GM23248 (cell line): ENCODE data around the gene NISCH.

Experiments used
- EZH2 ChIP-seq: fragments of 200-600 bp; sonication (generic); IDR thresholded peaks from 2 replicates; pipeline ENCODE4 v1.6.1; 2018; ENCODE audit warnings: antibody characterized with exemption, mild to moderate bottlenecking; ENCODE audit not compliant: insufficient read depth, poor library complexity, severe bottlenecking
- EZH2phosphoT487 ChIP-seq: fragments of 200-600 bp; sonication (generic); IDR thresholded peaks from 2 replicates; pipeline ENCODE4 v1.6.1; 2018; ENCODE audit warnings: antibody characterized with exemption, moderate library complexity, mild to moderate bottlenecking, low read depth; ENCODE audit not compliant: insufficient read depth

GRCh38 chr3:52507359-52507758, 52.0 kb downstream of the NISCH start:
- no peak for TF ChIP-seq EZH2phosphoT487
- TF ChIP-seq EZH2: no peak
